HG03159 (cell line): ENCODE measurements around the gene FDX1.

Source experiments
- ATAC-seq: cut with Tn5 transposase; IDR thresholded peaks from one replicate; pipeline ENCODE4 v1.9.1; 2021; ENCODE audit warnings: mild to moderate bottlenecking, moderate library complexity; ENCODE audit not compliant: unreplicated experiment

FDX1 gene

GRCh38 chr11:110505528-110506284, 76.0 kb downstream of the FDX1 start:
- no peak for ATAC-seq

GRCh38 chr11:110507328-110507727, 77.6 kb downstream of the FDX1 start:
- no peak for ATAC-seq

DNA sequence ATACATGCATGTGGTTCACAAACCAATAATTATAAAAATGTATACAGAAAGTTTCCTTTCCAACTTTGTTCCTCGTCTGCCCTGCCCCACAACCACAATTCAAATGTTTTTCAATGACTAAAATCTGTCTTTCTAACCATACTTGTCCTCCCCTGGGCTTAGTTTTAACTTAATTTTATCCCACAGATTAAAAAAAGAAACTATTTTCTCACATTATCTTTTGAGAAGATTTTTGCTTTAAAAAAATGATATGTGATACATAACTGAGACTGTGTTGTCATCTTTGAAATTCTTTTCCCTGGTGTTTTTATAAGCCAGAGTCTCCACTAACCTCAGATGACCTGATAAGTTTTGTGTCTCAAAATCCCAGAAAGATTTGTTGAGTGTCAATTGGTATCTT, 79.0 kb downstream of the FDX1 start:
- ATAC-seq, result no peak

- ATAC-seq, result no peak
Observed at GRCh38 chr11:110509472-110509871, 79.7 kb downstream of the FDX1 start.

- no peak for ATAC-seq
Observed at GRCh38 chr11:110512026-110512425, 82.3 kb downstream of the FDX1 start.

DNA sequence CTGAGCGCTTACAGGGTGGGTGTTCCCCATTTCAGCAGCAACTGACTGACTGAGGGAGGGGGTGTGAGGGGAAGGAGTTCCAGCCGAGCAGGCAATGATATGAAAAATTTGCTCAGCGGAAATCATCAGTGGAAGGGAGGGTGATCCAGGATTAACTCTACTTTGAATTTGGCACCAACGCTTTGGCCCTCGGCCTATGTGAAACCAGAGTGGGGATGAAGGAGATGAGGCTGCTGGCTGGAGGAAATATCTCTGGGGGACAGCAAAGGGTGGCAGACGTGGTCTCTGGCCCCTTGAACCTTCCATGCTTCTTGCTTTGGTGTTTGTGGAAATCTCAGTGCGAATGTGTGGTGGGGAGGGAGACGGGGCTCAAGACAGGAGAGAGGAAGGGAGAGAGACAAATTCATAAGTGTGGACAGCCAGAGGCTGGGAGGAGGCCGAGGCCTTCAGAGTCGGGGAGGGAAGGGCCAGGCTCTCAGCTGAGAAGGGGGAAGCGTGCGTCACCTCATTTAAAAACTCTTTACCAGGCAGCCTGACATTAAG, 83.6 kb downstream of the FDX1 start:
- no peak for ATAC-seq

DNA sequence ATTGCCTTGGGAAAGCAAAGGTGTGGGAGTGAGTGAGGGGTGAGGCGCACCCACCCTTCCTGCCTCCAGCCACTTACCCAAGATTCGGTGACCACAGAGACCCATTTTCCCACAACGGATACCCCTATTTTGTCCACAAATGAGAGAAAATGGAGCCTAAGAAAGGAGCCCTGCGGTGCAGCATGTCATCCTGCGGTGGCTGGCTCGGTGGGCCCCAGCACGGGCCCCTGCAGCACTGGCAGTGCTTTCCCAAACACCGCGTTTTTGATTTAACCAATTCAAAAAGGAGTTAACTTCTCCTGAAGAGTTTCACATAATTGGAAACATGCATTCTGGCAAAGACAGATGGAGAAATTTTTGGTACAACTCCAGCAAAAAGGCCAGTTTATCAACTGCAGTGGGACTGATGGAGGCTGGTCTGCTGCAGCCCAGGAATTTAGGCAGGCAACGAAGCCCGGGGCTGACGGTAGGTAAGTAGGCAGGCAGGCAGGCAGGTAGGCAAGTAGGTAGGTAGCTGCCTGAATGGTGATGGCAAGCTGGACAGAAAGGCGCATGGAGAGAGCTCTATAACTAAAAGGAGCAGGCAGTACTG, 84.2 kb downstream of the FDX1 start:
- no peak for ATAC-seq
